HG03159 (cell line): Measurements from ENCODE around the gene CDH5.

ENCODE experiments used
- ATAC-seq: cut with Tn5 transposase; IDR thresholded peaks from one replicate; pipeline ENCODE4 v1.9.1; 2021; ENCODE audit warnings: mild to moderate bottlenecking, moderate library complexity; ENCODE audit not compliant: unreplicated experiment

CDH5 gene

DNA sequence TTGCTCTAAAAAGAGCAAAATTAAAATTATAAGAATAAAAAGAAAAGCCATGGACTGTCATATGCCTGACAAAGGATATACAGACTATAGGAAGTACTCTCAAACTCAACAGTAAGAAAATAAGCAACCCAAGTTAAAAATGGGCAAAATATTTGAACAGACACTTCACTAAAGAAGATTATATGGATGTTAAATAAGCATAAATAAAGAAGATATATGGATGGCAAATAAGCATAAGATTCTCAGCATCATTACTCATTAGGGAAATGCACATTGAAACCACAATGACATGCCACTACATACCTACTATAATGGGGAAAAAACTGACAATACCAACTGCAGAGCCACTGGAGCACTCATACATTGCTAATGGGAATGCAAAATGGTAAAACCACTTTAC, 45.7 kb downstream of the CDH5 start:
- no peak for ATAC-seq

DNA sequence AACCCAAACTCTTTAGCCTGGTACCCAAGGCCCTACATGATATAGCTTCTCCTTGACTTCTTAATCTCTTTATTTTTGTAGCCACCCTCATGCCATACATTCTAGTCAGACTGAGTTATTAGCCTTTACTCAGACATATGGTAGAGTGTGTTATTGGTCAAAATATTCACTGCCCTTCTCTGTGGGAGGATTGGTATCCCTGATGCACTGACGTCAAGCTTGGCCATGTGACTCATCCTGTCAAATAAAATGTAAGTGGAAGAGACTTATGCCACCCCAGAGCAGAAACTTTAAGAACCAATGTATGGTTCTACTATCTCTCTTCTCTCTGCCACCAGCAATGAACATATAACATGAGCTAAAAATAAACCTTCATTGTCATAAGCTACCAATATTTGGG, 48.4 kb downstream of the CDH5 start:
- ATAC-seq = no peak

DNA sequence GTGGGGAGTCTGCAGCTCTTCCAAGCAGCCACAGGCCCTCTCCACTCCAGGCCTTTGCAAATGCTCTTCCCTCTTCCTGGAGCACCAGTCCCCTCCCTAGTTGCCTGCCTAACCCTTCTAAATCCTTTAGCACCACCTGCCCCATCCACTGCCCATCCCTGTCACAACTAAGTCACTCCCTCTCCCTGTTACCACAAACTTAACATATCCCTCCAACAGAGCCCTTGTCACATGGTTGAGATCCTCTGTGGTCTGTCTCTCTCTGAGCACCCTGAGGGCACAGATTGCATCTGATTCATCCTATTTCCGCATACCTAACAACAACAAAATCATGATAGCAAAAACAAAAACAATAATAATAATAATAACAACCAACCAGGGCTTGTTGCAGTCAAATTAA, 49.6 kb downstream of the CDH5 start:
- ATAC-seq = no peak

DNA sequence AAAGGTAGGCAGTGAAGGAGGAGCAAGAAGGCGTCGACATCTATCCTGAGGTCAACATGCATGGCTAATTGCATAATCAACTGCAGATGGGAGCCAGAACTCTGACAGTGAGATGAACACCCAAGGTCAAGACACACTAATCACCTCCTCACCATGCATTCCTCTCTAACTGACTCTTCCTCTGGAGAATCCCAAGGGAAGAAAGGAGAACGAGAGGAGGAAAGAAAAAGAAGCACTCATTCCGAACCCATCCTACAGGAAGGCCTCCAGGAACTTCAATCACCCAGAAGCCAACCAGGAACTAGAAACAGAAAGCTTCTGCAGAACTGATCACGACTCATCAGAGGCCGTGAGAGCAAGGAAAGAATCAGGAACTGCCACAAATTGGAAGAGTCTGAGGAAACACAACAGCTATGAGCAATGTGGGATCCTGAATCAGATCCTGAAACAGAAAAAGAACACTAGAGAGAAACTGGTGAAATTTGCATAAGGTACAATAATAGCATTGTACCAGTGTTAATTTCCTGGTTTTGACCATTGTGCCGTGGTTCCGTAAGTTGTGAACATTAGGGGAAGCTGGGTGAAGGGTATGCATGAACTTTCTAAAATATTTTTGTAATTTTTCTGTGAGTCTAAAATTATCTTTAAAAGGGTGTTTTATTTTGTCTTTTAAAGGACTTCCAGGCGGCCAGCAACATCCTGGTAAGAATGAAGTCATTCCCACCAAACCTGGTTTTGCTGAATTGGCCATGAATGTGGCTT, 50.6 kb downstream of the CDH5 start:
- ATAC-seq = no peak

DNA sequence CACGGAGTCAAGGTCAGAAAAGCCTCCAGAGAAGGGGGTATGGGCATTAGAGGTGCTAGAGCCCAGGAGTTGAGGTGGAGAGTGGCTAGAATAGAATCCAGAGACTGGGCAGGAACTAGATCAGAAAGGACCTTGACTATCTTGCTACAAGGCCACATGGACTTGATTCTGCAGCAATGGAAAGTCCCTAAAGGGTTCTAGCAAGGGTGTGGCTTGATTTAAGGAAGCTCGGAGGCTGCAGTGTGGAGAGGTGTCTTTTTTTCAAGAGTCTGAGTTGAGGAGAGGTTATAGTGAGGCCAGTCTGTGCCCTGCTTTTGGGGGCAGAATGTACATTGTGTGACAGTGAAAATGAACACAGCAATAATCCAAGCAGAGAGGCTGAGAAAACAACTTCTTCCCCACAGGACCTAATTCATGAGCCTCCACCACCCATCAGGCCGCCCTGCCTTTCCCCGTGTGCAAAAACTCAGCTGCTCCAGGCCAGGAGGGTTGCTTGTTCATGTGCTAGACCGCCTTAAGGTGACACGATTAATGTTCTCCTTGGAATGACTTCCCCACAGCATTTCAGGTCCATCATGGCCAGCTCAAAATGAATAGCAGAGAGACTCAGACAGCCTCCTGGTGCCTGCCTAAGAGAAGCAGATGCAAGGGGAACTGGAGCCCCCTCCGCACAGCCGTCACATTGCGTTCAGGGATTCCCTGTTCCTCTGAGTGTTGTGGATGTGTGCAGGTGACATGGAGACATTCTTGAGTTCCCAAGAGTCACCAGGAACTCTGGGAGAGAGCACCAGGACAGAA, 51.9 kb downstream of the CDH5 start:
- ATAC-seq = no peak

DNA sequence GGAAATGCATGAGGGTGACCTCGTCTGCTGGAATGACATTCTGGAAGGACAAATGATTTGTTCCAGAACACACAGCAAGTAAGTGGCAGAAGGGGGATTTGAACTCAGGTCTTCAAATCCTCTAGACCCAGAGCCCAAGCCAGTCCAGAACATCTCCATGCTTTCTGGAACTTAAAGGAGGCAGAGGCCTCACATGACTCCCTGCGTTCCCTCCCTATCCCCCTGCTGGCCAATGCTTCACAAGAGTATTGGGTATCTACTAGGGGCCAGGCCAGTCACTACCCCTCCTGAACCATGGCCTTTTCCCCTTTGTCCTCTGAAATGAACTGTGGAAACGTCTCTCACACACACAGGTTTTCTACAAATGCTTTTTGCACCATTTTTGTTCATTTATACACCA, 53.0 kb downstream of the CDH5 start:
- ATAC-seq = no peak

DNA sequence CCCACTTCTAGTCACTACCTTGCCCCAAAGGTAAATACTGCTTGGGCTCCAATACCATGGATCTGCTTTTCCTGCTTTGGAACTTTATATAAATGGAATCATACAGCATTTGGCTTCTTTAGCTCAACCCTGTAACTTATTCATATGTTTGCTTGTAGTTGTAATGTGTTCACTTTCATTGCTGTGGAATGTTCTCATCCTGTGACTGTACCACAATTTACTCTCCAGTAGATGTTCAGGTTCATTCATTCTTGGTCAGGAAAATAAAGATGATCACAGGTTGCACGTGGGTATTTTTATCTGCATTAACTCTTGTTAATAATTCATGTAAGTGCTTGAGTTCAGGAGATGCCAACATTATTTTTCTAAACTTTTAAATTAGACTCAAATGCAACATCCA, 53.9 kb downstream of the CDH5 start:
- ATAC-seq = no peak

DNA sequence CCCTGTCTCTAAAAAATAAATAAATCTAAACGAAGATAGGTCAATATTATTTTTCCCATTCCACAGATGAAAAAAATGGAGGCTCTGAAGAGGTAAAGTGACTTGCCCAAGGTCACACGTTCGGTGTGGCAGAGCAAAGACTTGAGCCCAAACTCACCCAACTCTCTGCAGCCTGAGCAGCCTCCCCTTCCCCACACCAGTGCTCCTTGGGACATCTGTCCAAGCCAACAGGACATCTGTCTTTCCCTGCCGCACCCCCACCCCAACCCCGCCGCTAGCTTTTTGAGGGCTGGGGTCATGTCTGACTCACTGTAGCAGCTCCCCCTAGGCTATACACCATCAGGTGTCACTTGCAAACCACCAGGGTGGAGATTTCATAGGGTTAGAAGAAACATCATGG, 55.4 kb downstream of the CDH5 start:
- no peak for ATAC-seq

DNA sequence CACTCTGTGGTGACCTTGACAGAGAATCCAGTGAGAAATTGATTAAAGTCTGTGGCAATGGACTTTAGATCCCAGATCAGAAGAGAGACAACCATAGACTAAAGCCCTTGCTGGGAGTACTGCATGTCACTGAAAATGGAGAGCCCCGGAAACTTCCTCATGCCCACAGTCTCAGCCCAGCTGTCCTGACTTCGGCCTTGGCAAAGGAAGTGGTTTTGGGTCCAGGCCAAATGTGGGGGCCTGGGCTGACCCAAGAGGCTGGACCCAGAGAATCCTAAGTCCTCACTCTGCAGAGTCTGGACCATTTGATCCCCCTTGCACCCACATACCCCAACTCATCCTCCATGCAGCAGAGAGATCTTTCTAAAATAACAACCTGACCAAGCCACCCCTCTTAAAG, 55.9 kb downstream of the CDH5 start:
- no peak for ATAC-seq

DNA sequence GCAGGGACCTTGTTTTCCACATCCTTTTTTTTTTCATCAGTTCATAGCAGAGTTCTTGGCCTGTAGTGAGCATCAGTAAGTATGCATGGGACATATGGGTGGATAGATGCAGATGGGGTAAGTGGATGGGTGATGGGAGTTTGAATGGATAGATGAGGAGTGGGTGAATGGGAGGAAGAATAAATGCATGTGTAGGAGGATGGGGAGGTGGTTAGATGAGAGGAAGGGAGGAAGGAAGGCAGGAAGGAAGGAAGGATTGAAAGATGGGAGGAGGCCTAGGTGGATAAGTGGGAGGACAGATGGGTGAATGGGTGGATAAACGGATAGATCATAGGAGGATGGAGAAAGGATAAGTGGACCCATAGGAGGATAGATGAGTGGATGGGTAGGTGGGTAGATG, 56.7 kb downstream of the CDH5 start:
- no peak for ATAC-seq

DNA sequence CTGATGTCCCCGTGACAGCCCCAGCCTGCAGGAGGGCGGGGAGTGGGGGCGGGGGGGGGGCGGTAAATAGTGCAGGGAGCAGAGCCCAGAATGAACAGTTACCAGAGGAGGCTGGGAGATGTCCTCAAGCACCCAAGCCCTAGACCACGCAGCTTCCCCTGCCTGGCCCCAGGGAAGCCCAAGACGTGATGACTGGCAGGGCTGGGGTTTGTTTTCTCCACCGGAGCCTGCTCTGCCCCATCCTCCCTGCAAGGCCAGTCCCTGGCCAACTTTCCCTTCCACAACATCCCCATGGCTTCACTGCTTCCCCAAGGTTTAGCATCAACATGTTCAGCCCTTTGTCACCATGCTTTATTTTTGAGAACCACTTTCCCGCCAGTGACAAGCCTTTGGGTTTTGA, 59.2 kb downstream of the CDH5 start:
- ATAC-seq = no peak

DNA sequence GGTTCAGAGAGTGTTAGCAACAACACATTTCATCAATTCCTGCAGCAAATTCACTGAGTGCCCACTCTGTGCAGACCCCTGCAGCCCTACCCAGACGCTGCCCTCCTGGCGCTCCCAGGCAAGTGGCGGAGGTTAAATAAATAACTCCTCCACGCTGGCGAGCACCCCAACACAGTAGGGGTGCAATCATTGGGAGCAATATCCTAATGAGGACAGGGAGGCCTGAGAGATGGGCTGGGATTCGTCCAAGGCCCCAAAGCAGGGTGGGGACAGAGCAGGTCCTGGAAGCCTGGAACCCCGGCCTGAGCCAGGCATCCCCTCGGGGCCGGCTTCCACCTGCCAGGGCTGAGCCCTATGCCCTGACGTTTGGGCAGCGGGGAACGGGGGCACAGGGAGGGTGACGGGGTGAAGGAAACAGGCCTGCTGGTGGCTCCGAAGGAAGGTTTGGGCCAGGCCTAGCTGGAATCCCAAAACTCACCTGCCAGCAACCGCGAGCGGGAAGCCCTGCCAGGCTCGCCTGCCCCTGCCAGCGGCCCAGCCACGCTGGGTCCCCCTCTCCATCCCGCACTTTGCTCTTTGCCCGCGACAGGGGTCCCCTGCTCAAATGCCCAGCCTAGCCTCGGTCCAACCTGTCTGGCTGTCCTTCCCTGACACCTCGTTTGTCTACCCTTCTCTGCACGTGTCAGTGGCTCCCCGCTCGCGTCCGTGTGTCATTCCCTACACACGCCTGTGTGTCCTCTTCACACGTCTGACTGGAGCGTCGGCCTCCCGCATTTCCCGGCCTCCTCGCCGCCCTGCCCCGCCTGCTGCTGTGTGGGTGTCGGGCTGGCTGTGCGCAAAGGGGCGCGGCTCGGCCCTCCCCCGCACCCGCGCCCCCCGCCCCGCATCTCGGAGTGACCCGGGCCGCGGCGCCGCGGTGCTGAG, 59.9 kb downstream of the CDH5 start:
- no peak for ATAC-seq

DNA sequence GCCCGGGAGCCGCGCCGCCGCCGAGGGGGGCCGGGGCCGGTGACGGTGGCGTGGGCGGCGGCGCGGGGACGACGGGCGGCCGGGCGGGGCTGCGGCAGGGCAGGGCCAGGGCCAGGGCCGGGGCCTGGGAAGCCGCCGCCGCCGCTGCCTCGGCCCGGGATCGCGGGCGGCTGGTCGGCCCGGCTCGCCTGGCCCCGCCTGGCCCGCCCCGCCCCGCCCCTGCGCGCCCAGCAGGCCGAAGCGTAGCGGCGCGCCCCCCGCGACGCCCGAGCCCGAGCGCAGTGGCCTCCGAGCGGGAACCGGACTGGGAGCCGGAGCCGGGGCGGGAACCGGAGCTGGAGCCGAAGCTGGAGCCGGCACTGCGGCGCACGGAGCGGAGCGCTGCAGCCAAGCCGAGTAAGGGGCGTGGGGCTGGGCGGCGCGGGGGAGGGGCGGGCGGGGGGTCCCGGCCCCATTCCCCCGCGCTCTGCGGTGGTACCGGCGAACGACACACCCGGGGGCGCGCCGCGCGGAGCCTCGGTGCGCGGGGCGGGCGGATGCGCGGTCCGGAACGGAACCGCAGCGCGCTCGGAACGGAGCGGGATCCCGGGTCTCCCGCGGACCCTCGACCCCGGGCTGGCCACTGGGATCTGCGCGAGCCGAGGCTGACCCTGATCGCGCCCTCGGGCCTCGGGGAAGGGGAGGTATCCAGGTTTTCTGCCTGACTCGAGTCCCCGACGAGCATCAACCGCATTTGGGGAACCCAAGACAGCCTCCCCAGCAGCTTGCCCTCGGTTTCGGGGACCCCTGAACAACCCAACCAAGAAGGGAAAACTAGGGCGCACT, 60.8 kb downstream of the CDH5 start, which contains the start of gene BEAN1:
TSS of gene BEAN1 (plus strand) at position 260 of the 825 bp plus-strand sequence. CDS start 10,382 bp downstream, outside the sequence.
- ATAC-seq = no peak

DNA sequence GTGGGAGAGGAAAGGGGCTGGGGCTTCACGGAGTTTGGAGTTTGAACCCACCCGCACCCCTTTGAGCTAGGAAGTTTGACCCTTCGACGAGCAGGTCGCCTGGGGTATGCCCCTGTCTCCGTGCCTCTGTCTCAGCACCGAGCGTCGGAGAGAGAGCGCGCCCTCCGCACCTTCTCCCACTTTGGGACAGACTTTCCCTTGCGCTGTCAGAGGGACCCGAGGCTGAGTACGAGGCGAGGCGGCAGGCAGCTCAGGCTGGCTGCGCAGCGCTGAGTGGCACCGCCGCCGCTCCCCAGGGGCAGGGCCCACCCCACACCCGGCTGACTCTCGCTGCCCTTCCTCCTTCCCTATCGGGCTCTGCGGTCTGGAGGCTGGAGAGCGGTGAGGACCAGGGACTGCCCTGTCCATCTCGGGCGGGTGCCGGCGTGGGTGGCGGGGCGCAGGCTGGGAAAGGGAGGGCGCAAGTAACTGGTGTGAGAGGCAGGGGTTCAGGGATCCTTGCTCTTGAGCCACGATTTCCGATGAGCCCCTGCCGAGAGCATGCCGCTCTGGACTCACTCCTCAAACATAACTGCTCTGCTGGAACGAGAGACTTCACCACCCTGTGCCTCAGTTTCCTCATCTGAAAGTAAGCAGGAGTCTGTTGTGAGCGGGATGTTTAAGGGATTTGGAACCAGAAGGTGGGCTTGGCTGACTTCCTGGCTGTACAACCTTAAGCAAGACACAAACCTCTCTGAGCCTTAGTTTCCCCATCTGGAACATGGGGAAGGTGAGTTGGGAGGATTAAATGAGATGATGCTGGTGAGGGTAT, 61.6 kb downstream of the CDH5 start:
- ATAC-seq = no peak

DNA sequence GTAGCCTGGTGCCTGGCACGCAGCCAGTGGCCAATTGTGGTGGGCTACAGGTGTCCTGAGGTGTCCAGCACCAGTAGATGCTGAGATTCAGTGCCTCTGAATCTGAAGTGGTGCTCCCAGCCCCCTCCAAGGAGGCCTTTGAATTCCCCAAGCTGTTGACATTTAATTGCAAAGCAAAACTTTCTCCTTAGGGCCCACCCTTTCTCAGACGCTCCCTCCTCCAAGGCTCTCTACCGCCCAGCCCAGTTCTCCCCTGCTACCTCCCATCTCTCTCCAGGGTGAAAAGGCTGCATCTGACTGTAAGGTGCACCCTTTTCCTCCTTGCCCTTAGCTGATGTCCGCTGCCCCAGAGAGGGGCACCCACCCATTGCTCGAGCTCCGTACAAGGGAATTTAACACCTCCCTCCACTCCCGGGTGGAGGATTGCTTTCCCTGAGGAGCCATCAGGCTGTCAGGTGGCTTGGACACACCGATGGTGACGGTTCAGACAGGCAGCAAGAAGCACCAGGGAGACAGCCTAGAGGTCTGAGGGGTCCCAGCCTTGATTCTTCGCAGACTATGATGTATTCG, 62.3 kb downstream of the CDH5 start:
- no peak for ATAC-seq

DNA sequence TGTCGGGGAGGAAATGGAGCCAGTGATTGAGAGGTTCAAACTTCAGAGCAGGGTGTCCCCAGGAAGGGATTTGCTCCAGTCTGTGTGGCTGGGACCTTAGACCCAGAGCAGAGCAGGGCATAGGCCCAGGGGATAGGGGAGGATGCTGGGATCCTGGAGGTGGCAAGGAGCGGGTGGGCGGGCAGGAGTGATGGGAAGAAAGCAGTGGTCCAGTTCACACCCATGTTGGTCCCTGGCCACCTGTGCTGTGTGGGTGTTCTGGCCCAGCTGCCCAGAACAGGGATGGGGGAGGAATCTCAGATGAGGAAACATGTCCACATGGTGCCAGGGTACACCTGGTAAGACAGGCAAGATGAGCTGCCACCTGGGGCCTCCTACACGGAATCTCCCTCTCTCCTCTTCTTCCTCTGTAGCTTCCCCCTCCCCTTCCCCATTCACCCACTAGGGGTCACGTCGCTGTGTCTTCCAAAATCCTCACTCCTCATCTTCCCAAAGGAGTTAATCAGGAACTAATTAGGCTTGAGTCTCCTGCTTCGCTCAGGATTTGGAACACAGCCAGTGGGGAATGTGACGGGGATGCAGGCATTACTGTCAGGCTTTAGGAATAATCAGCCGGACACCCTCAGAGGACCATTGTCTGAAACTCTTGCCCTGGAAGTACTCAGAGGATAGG, 62.9 kb downstream of the CDH5 start:
- no peak for ATAC-seq

DNA sequence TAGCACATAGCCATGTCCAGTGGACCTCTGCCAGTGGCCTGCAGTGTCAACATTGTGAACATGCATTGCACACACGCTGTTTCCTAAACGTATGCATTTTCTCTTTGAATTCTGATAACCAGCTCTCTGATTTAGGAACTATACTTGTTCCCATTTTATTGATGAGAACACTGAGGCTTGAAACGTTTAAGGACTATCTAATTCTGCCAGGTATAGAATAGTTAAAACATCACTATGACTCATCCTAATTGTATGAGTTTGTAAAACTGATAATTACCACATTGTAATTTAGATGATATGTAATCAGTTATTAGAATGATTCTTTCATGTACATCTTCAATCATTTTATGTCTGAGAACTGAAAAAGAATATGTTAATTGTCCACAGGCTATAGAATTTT, 63.7 kb downstream of the CDH5 start:
- no peak for ATAC-seq

DNA sequence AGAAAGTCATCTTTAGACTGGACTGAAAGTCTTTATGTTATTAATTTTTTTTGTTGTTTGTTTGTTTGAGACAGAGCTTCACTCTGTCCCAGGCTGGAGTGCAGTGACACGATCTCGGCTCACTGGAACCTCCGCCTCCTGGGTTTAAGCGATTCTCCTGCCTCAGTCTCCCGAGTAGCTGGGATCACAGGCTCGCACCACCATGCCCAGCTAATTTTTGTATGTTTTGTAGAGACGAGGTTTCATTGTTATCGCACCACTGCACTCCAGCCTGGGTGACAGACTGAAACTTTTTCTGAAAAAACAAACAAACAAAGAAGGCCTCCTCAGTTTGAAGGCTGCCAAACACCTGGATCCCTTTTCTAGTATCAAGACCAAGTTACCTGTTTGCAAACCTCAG, 65.3 kb downstream of the CDH5 start:
- ATAC-seq = no peak

DNA sequence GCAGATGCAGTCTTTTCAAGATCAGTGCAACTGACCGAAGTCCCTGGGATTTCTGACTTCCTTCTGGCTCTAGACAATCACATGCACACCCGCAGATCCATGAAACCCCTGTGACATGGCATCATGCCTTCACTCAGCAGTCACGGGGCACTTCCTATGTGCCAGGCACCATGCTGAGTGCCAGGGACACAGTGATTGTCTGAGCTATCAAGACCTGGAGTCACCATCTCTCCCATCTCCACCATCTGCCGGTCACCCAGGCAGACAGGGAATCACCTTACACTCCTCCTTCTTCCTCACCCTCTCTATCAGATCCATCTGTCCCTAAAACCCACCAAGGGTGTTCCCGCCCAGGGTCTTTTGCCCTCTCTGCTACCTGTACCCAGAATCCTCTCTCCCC, 65.9 kb downstream of the CDH5 start:
- ATAC-seq = no peak
